ENCODE data around the gene PEX11G. TPM values are rescaled to one million over a fixed set of nuclear protein-coding genes. Genes with fewer than 3 reads are reported as not detected.

Gene PEX11G
- total RNA-seq, 1 experiment from 2014 or later, result 2.8 TPM

DNA sequence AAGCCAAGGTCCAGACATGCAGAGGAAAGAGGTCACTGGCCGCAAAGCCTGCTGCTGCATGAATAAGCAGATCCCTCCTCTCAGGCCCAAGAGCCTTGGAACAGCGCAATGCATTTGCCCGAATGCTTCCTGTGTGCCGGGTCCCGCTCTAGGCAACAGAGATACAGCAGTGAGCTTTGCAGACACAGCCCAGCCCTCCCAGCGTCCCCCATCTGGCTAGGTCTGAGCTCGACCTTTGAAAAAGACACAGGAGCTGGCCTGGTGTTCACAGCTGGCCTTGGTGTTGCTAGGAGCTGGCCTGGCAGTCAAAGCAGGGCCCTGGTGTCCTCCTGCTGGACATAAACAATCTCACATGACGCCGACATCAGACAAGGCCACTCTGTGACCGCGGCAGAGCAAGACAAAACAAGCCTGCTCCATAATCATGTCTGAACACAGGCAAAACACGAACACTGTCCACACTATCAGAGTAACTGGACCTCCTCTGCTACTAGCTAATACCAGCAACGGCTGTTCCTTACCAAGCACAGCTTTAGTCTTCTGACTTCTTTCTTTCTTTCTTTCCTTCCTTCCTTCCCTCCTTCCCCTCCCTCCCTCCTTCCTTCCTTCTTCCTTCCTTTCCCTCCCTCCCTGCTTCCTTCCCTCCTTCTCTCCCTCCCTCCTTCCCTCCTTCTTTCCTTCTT lies 5.7 kb upstream of the PEX11G start:
- Histone ChIP-seq H2AK5ac (ENCODE audit: insufficient read length, low read length) (no peak overlapping the region), H3K4me1 (ENCODE audit: insufficient read depth, low read length) (peaks cover under 1% of the 10 kb centered on the region; the same call in 1 of the 2 replicates), H2BK15ac (ENCODE audit: low read depth, low read length) (no peak overlapping the region; the same call in 1 of the 2 replicates), H3K79me2 (ENCODE audit: insufficient read depth, low read length) (no peaks in the 10 kb centered on the region), H2AFZ (ENCODE audit: low read length) (no peak overlapping the region), H3K9me3 (ENCODE audit: control insufficient read depth, low read depth, low read length) (no peaks in the 10 kb centered on the region), H3K27me3 (ENCODE audit: insufficient read depth, low read length) (no peaks in the 10 kb centered on the region), H3K56ac (ENCODE audit: insufficient read length, low read depth, low read length) (no peak overlapping the region), H2BK120ac (ENCODE audit: low read depth, low read length, poor library complexity, severe bottlenecking) (no peak overlapping the region), H3K27ac (ENCODE audit: insufficient read length, low read depth, low read length) (no peak overlapping the region), H4K20me1 (ENCODE audit: control insufficient read depth, insufficient read depth, insufficient read length) (no peaks in the 10 kb centered on the region), H2BK20ac (ENCODE audit: low read depth, low read length, poor library complexity, severe bottlenecking) (no peak overlapping the region), H3K23ac (ENCODE audit: insufficient read length, low read depth, low read length) (no peak overlapping the region), H3K4ac (ENCODE audit: low read depth, low read length) (no peak overlapping the region), H3K4me2 (ENCODE audit: insufficient read depth, insufficient read length, low read length) (no peak overlapping the region), H2BK12ac (ENCODE audit: insufficient read length, low read depth, low read length) (no peak overlapping the region), H3K23me2 (ENCODE audit: insufficient read length, low read depth, low read length, poor library complexity, severe bottlenecking) (no peaks in the 10 kb centered on the region), H4K91ac (ENCODE audit: insufficient read length, low read depth, low read length) (no peak overlapping the region), H3T11ph (ENCODE audit: low read length) (no peak overlapping the region), H3K18ac (ENCODE audit: insufficient read length, low read depth, low read length) (no peak overlapping the region), H2BK5ac (ENCODE audit: insufficient read length, low read length) (no peak overlapping the region), H3K79me1 (ENCODE audit: insufficient read depth, low read depth, low read length, poor library complexity, severe bottlenecking) (no peaks in the 10 kb centered on the region), H4K5ac (ENCODE audit: insufficient read length, low read depth, low read length) (no peak overlapping the region), H3K9ac (ENCODE audit: extremely low read depth, insufficient read length, low read length) (no peak overlapping the region), H3K14ac (ENCODE audit: insufficient read depth, low read length) (no peak overlapping the region), H4K8ac (replicated peaks; ENCODE audit: insufficient read length, low read depth, low read length) (no peak overlapping the region)
- no peak for DNase-seq
- WGBS (ENCODE audit: extremely low coverage, insufficient read length, low lambda C conversion rate), result no CpG with 5 or more reads among the region's 13 CpGs
- peaks cover 32% of the 10 kb centered on the region for H3K27me3 Mint-ChIP-seq (ENCODE audit: low read depth)
- no peaks in the 10 kb centered on the region for H3K36me3 Mint-ChIP-seq (ENCODE audit: insufficient read depth in 1 of 3, low read depth in 3 of 3)
- H3K27ac Mint-ChIP-seq, result no peak overlapping the region
- no peak overlapping the region for H3K4me3 Mint-ChIP-seq
- TF ChIP-seq CTCF (conservative IDR thresholded peaks at IDR 0.05), result no peak
- no peaks in the 10 kb centered on the region for H3K9me3 Mint-ChIP-seq
- peaks cover 6 to 14% of the 10 kb centered on the region in 2 experiments for H3K4me1 Mint-ChIP-seq

Data from H9 (cell line).